GM12864 (cell line): Measurements from ENCODE around the gene SNN.

Source experiments
- DNase-seq: peaks from one replicate; pipeline ENCODE4 v3.0.0-alpha.2; 2011; ENCODE audit warnings: low read depth
- H3K4me3 ChIP-seq: 2 replicates; pipeline ENCODE4 v1.5.1; 2011; ENCODE audit warnings: mild to moderate bottlenecking, low read depth, low read length, control low read depth
- TF ChIP-seq, protein P1 (sequence below): IDR thresholded peaks from 2 replicates; pipeline ENCODE4 v1.5.1; 2011; ENCODE audit warnings: low read depth, mild to moderate bottlenecking, moderate library complexity, low read length, control low read depth, inconsistent platforms; ENCODE audit errors: missing control alignments

Gene SNN

DNA sequence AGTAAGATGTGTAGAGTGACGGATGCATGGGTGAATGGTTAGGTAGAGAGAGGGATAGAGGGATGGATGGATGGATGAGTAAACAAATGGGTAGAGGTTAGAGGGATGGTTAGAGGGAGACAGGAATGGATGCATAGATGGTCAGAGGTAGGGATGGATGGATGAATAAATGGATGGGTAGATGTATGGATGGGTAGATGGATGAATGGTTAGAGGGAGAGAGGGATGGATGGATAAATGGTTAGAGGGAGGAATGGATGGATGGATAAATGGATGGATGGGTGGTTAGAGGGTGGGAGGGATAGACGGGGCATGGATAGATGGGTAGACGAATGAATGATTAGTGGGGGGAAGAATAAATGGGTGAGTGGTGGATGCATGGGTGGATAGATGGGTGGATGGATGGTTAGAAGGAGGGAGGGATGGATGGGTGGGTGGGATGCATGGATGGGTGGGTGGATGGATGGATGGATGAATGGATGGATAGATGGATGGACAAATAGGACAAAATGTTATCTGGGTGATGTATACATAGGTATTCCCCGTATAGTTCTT is 29.2 kb upstream of the SNN start:
- TF ChIP-seq, protein P1, sequence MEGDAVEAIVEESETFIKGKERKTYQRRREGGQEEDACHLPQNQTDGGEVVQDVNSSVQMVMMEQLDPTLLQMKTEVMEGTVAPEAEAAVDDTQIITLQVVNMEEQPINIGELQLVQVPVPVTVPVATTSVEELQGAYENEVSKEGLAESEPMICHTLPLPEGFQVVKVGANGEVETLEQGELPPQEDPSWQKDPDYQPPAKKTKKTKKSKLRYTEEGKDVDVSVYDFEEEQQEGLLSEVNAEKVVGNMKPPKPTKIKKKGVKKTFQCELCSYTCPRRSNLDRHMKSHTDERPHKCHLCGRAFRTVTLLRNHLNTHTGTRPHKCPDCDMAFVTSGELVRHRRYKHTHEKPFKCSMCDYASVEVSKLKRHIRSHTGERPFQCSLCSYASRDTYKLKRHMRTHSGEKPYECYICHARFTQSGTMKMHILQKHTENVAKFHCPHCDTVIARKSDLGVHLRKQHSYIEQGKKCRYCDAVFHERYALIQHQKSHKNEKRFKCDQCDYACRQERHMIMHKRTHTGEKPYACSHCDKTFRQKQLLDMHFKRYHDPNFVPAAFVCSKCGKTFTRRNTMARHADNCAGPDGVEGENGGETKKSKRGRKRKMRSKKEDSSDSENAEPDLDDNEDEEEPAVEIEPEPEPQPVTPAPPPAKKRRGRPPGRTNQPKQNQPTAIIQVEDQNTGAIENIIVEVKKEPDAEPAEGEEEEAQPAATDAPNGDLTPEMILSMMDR: no peak
- DNase-seq: no peak
- no peak overlapping the region for H3K4me3 ChIP-seq

GRCh38 chr16:11639925-11640899 is 28.0 kb upstream of the SNN start:
- TF ChIP-seq, protein P1: no peak
- DNase-seq: no peak
- no peak overlapping the region for H3K4me3 ChIP-seq

DNA sequence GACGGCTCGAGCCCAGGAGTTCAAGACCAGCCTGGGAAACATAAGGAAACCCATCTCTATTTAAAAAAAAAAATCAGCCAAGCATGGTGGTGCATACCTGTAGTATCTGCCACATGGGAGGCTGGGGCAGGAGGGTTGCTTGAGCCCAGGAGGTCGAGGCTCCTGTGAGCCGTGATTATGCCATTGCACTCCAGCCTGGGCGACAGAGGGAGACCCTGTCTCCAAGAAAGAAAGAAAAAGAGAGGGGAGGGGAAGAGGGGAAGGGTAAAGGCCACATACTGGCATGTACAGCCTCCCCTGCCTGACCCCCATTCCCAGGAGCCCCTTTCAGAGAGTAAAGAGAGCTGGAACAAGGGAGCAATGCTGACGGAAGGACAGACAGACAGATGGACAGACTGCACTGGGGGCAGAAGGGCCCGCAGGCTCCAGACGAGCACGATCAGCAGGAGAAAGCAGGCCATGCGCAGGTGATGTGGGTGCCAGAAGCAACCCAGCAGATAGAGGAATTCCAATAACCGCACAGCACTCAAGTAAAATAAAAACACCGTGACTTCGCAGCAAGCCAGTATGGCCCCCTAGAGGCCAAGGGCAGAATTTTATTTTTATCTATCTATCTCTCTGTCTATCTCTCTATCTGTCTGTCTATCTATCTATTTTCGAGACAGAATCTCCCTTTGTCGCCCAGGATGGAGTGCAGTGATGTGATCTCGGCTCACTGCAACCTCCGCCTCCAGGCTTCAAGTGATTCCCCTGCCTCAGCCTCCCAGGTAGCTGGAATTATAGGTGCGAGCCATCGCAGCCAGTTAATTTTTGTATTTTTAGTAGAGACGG is 27.1 kb upstream of the SNN start:
- DNase-seq: no peak
- TF ChIP-seq, protein P1: peak; percentile 83
- H3K4me3 ChIP-seq: no peak overlapping the region

- TF ChIP-seq, protein P1: no peak
- no peak overlapping the region for H3K4me3 ChIP-seq
Measured at GRCh38 chr16:11642765-11643116, 25.5 kb upstream of the SNN start.

DNA sequence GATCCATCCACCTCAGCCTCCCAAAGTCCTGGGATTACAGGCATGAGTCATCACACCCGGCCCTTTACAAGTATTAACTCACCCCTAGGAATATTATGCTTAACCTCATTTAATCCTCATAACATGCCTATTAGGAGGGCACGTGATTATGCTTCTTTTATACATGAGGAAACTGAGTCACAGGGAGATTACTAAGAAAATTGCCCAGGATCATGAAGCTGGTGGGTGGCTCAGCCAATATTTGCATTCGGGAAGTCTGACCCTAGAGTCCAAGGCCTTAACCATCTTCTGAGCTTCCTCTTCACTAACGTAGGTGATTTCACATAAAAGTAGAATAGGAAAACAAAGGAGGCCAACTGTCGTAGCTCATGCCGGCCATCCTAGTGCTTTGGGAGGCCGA is 19.0 kb upstream of the SNN start:
- H3K4me3 ChIP-seq: no peak overlapping the region
- TF ChIP-seq, protein P1: no peak
- DNase-seq: no peak

More at GRCh38 chr16:11642765-11643116, 25.5 kb upstream of the SNN start:
- DNase-seq: no peak

DNA sequence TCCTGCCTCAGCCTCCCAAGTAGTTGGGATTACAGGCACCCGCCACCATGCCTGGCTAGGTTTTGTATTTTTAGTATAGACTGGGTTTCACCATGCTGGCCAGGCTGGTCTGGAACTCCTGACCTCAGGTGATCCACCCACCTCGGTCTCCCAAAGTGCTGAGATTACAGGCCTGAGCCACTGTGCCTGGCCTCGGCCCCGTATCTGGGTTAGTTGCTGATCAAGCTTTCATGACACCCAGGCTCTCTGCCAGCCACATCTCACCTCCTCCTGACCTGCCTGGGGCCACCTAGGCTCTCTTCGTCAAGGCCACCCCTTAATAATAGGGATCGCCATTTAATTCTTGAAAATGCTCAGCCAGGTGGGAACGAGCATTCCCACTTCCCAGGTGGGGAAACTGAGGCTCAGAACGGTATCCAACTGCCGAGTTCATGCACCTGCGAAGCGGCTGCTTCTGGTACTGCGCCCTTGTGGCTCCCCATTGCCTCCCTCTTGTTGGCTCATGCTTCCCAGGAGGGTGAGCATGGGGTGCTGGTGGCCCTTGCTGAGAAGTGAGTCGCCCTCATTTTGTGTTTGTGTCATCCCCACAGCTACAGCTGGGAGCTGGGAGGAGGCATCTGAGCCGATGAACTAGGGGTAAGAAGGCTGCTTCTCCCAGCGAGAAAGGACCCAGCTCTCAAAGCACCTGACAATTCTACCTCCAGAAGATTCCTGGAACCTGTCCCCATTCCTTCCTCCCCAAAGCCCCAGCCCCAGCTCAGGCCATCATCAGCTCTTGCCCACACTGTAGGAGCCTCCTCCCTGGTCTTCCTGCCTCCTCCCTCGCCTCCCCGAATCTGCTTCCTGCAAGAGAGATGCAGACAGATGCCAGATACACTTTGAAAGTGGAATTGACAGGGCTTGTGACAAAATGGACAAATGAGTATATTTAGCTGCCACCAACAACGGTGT is 17.3 kb upstream of the SNN start:
- TF ChIP-seq, protein P1: no peak
- no peak overlapping the region for H3K4me3 ChIP-seq
- DNase-seq: no peak
